HG03432 (cell line): ENCODE data around the gene PIK3IP1.
"Not testable (repeated sequence)": the region's sequence is repeated elsewhere in the genome, so short reads cannot be mapped to it uniquely, and the experiment has no call there.

ENCODE experiments used
- ATAC-seq: cut with Tn5 transposase; IDR thresholded peaks from one replicate; pipeline ENCODE4 v1.9.1; 2021; ENCODE audit warnings: mild to moderate bottlenecking, moderate library complexity; ENCODE audit not compliant: unreplicated experiment

PIK3IP1 gene

DNA sequence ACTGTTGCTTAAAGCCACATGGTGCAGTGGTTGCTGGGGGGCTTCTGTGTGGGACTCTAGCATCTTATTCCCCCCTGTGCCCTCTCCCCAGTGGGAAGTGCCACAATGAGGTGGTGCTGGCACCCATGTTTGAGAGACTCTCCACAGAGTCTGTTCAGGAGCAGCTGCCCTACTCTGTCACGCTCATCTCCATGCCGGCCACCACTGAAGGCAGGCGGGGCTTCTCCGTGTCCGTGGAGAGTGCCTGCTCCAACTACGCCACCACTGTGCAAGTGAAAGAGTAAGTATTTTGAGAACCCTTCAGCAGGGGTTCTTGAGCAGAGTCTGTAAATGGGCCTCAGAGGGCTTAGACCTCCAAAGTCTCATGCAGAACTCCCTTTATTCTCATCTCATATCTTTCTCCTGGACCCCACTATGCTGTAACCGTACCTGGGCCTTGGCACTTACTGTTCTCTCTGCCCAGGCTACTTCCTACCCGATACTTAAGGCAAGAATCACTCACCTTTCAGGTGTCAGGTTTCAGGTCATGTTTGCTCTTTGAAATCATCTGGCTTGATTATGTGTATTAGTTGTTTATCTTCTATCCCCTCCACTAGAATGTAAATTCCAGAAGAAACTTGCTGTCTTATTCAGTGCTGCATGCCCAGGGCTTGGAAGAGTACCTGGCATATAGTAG, 32.4 kb downstream of the PIK3IP1 start:
- no peak for ATAC-seq

- ATAC-seq: no peak
Observed at GRCh38 chr22:31253949-31254348, 38.3 kb downstream of the PIK3IP1 start.

DNA sequence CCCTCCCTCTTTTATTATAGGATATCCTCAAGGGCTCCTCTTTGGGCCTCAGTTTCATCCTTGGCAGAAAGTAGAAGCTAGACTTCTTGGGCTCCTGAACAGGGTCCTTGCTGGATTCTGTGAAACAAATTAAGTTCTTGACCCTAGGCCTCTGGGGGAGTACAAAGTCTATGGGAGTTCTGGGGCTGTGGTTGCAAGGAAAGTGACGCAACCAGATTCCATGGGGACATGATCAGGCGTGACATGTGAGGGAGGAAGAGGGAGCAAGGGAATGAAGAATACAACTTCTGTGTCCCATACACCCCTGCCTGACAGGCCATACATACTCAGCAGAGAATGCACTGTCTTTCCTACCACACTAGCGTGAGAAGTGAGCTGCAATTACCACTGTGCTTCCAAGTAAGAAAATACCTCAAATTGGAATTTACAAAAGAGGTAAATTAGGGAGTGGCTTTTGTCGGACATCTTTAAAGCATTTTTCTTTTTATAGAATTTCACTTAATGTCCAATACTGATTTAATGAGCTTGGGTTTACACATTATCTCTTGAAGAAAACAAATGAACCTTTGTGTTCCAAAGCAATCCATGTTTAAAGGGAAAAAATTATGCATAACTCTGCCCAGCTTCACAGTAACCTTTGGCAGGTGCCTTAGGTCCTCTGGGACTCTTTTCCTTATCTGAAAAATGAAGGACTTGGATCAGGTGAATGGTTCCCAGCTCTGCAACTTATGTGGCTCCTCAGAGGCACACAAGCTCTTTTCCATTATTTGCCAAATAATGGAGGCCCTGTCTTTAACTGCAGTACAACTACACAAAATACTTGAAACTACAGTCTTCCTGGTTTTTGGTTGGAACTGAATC, 41.3 kb downstream of the PIK3IP1 start:
- no peak for ATAC-seq

GRCh38 chr22:31248965-31249958, 43.0 kb downstream of the PIK3IP1 start:
- ATAC-seq: no peak

GRCh38 chr22:31248138-31248745, 44.0 kb downstream of the PIK3IP1 start:
- ATAC-seq: no peak

DNA sequence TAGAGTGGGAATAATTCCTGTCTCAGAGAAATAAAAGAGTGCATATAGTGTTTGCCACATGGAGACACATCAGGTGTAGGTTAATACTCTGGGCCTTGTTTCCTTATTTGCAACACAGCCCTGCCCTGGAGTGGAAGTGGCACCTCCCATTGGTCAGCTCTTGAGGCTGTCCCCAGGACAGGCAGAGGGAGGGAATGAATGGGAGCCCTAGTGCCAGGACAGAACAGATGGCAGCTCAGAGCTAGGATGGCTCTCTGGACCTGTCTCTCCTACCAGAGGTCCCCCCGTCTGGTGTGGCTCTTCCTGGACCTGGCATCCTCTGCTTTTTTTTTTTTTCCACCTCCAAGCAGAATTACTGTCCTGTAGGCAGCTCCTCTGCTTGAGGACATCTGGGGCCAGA, 44.6 kb downstream of the PIK3IP1 start:
- no peak for ATAC-seq

DNA sequence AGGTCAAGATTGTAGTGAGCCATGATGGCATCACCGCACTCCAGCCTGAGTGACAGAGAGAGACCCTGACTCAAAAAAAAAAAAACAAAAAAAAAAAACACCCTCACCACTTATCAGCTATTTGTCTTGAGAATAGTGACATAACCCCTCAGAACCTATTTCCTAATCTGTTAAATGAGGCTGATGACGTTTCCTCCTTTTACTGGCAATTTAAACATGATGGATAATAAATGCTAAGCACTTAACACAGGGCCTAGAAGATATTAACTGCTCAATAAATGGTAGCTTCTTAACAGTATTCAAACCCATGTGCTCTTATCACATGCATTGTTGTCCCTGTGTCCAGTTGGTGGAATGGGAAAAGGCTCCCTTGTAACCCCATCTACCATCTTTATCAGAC, 45.6 kb downstream of the PIK3IP1 start:
- ATAC-seq: no peak

- not testable (repeated sequence) for ATAC-seq
Observed at GRCh38 chr22:31245998-31246397, 46.3 kb downstream of the PIK3IP1 start.

DNA sequence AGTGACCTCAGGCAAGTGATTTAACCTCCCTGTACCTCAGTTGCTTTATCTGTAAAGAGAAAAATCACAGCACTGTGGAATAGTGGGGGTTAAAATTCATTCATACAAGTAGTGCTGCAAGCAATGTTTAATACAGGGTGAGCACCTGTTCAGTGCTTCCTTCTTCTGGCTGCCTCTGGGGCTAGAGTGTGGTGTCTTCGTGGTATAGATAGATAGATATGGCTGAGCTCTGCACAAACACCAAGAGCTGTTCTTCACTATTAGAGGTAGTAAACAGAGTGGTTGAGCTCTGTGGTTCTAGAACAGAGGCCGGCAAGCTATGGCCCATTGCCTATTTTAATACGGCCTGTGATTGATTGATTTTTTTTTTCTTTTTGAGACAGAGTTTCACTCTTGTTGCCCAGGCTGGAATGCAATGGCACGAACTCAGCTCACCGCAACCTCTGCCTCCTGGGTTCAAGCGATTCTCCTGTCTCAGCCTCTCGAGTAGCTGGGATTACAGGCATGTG, 47.3 kb downstream of the PIK3IP1 start:
- no peak for ATAC-seq

DNA sequence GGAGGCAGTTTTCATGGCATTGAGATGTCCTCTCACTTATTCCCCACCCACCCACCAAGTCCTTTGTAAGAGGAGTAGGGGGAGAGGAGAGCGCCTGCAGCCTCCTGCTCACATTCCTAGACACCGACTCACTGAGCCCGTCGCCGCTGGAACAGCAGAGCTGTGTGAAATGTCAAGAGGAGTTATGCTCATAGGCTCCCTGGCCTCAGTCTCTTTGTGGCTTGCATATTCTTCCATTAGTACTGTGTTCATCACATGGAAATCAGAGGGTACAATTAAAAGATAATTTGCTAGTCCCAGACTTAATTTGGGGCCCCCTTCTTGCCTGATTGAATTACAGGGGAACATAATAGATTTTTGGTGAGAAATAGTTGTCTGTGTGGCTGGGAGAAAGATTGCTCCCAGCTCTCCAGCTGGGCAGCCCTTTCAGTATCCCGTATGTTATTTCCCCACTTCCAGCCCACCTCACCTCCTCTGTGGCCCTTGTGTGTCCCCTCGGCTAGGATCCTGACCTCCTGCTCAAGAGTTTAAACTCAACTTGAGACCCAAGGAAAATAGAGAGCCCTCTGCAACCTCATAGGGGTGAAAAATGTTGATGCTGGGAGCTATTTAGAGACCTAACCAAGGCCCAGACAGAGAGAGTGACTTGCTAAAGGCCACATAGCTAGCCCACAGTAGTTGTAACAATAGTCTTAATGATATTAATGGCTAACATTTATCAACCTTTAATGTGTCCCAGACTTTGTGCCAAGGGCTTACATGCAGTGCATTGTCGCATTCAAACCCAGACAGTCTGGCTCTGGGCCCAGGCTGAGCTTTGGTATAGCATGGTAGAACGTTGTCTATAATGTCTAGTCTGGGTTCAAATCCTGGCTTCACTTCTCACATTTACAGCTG, 48.0 kb downstream of the PIK3IP1 start:
- ATAC-seq: no peak

DNA sequence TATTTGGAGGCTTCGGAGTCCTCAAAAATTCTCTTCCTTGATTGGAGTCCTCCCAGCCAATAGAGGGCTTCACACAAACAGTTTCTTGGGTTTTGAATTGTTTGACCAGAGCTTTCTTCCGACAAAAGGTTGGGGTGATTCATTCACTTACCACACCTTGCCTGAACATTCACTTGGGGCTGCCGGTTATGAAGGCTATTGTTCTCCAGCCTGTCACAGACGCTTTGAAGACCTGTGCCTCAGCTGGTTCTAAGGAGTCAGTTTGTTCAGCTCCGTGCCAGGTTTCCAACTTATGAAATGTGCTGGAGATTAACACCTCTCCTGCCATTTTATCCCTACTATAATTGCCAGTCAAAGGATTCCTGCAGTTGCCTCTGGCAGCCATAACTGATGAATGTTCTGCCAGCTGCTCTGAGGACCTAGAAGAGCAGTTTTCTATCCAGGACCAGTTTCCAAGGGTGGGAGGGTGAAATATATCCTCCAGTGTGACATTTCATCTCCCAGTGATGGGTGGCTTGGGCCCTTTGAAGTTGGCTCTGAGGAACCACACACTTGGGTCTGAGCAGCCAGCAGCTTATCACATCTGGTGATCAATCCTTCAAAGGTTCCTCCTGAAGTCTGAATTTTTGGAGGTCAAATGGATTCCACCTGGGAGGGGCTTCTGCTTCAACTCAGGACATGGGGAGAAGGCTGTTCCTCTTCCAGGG, 48.8 kb downstream of the PIK3IP1 start:
- ATAC-seq: no peak

DNA sequence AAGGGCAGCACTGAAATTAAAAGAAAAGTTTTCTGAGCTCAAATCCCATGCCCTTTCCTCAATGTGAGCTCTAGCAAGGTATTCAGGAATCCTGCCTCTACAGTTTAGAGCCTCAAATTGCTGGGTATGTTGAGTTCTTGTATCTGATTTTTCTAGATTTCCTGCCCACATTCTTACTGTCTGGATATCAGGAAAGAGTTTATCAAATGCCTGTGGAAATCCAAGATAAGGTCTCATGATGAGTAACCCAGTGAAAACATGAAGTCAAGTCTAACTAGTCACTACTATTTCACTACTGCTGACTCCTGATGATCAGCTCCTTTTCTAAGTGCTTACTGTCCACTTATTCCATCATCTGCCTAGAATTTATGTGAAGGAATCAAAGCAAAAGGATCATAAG, 50.4 kb downstream of the PIK3IP1 start:
- no peak for ATAC-seq

GRCh38 chr22:31241200-31241599, 51.1 kb downstream of the PIK3IP1 start:
- ATAC-seq: no peak

DNA sequence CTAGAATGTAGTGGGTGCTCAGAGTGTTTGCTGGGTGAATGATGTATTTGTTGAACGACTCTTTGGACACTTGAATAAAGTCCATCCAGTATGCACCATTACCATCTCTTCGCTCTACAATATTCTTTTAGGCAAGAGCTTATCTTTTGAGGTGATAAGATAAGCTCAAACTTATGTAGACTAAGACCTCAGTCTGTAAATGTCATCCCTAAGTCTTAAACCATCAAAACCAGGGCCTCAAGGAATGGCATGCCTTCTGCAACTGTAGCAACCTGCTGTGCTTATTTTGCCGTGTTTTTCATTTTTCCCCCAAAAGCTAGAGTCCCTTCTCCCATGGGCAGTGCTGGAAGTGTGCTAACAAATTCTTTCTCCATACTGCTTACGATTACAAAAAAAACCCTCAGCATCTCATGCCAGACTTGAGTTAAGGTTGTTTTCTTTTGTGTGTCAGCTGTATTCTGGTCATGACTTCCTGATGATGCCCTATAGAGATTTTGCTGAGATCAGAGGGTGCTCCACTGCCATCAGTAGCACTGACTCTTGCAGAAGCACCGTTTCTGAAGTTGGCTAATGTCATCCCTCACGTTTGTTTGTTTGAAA, 52.4 kb downstream of the PIK3IP1 start:
- no peak for ATAC-seq

GRCh38 chr22:31238057-31238456, 54.2 kb downstream of the PIK3IP1 start:
- no peak for ATAC-seq

GRCh38 chr22:31236044-31236443, 56.2 kb downstream of the PIK3IP1 start:
- not testable (repeated sequence) for ATAC-seq

DNA sequence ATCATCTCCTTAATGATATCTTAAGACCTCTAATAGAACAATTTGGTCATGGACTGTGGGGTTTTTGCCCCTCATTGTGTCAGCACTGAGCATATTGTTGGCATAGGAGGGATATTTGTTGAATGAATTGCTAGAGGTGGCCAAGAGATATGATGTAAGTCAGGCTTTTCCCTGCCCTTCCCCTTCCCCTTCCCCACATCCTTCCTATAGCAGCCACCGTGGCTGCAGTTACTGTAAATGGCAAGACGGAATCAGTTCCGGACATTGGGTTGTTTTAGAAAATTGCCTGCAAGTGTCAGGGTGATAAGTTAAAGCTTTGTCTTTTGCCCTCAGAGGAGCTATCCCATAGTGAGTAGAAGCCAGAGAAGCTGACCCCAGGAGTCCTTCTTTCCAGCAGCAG, 57.2 kb downstream of the PIK3IP1 start:
- ATAC-seq: no peak

GRCh38 chr22:31233001-31233400, 59.3 kb downstream of the PIK3IP1 start:
- ATAC-seq: no peak
